ENCODE data around the gene GRIN2A.

DNA sequence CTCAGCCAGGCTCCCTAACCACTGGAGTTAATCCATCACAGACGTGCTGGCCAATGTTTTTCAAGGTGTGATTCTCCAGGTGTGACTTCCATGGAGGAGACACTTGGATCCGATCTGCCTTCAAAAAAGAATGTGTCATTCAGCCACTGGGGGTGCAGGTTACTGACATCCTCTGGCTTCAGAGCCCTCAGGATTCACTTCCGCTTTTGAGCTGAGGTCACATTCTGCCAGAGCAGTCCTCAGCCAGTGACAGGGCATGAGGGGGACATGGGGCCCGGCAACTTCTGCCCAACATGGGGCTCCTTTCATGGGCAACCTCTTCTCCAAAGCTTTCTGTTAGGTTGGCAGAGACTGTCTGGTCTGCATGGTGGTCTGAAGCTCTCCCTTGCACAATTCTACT lies 81.4 kb downstream of the GRIN2A start:
- TF ChIP-seq, protein P1, sequence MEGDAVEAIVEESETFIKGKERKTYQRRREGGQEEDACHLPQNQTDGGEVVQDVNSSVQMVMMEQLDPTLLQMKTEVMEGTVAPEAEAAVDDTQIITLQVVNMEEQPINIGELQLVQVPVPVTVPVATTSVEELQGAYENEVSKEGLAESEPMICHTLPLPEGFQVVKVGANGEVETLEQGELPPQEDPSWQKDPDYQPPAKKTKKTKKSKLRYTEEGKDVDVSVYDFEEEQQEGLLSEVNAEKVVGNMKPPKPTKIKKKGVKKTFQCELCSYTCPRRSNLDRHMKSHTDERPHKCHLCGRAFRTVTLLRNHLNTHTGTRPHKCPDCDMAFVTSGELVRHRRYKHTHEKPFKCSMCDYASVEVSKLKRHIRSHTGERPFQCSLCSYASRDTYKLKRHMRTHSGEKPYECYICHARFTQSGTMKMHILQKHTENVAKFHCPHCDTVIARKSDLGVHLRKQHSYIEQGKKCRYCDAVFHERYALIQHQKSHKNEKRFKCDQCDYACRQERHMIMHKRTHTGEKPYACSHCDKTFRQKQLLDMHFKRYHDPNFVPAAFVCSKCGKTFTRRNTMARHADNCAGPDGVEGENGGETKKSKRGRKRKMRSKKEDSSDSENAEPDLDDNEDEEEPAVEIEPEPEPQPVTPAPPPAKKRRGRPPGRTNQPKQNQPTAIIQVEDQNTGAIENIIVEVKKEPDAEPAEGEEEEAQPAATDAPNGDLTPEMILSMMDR (IDR thresholded peaks at IDR 0.05; ENCODE audit: insufficient read depth, low read length) = no peak
- TF ChIP-seq POLR2AphosphoS5 (IDR thresholded peaks at IDR 0.05; ENCODE audit: low read depth) (no peak), GABPA (IDR thresholded peaks at IDR 0.05; ENCODE audit: low read depth) (no peak), REST (IDR thresholded peaks at IDR 0.05; ENCODE audit: insufficient replicate concordance, low read depth) (no peak)

Data from HL-60 (cell line).